MM.1S (cell line): ENCODE results near the gene GPI.

Experiments used
- DNase-seq: peaks from one replicate; pipeline ENCODE4 v3.0.0-alpha.2; 2015
- H2AFZ ChIP-seq: fragments of 300-600 bp; sonication (generic); 2 replicates; pipeline ENCODE4 v1.6.0; 2016; ENCODE audit warnings: antibody characterized with exemption, low read length
- H3F3A ChIP-seq: fragments of 300-600 bp; sonication (generic); 2 replicates; pipeline ENCODE4 v1.6.1; 2016; ENCODE audit warnings: mild to moderate bottlenecking, antibody characterized with exemption, low read length, moderate library complexity, mixed read lengths; ENCODE audit not compliant: insufficient read depth
- H3K27ac ChIP-seq: fragments of 300-600 bp; sonication (generic); 2 replicates; pipeline ENCODE4 v1.5.1; 2016; ENCODE audit warnings: mild to moderate bottlenecking, low read length
- H3K27me3 ChIP-seq: fragments of 300-600 bp; sonication (generic); replicated peaks from 2 replicates; pipeline ENCODE4 v1.6.0; 2016; ENCODE audit warnings: low read length; ENCODE audit not compliant: insufficient read depth
- H3K36me3 ChIP-seq: fragments of 300-600 bp; sonication (generic); replicated peaks from 2 replicates; pipeline ENCODE4 v1.6.1; 2016; ENCODE audit warnings: mild to moderate bottlenecking, low read length, mixed read lengths; ENCODE audit not compliant: insufficient read depth
- H3K4me1 ChIP-seq: fragments of 300-600 bp; sonication (generic); 2 replicates; pipeline ENCODE4 v1.6.1; 2016; ENCODE audit warnings: low read length, mixed read lengths
- H3K4me2 ChIP-seq: fragments of 300-600 bp; sonication (generic); 2 replicates; pipeline ENCODE4 v1.6.0; 2016; ENCODE audit warnings: low read depth, low read length
- H3K4me3 ChIP-seq: fragments of 300-600 bp; sonication (generic); 2 replicates; pipeline ENCODE4 v1.5.1; 2016; ENCODE audit warnings: low read length, mixed read lengths
- H3K79me2 ChIP-seq: fragments of 300-600 bp; sonication (generic); 2 replicates; pipeline ENCODE4 v1.6.1; 2016; ENCODE audit warnings: mixed run types, low read length, mixed read lengths
- H3K9ac ChIP-seq: fragments of 300-600 bp; sonication (generic); 2 replicates; pipeline ENCODE4 v1.6.1; 2016; ENCODE audit warnings: low read length, mixed read lengths
- H3K9me2 ChIP-seq: fragments of 300-600 bp; sonication (generic); replicated peaks from 2 replicates; pipeline ENCODE4 v1.6.1; 2016; ENCODE audit warnings: mild to moderate bottlenecking, low read length, mixed read lengths; ENCODE audit not compliant: insufficient read depth
- H3K9me3 ChIP-seq: fragments of 300-600 bp; sonication (generic); replicated peaks from 2 replicates; pipeline ENCODE4 v1.6.1; 2016; ENCODE audit warnings: mild to moderate bottlenecking, low read length, mixed read lengths; ENCODE audit not compliant: insufficient read depth
- H4K20me1 ChIP-seq: fragments of 300-600 bp; sonication (generic); 2 replicates; pipeline ENCODE4 v1.6.1; 2016; ENCODE audit warnings: mild to moderate bottlenecking, low read length, moderate library complexity, mixed read lengths; ENCODE audit not compliant: insufficient read depth
- CTCF ChIP-seq: fragments of 300-600 bp; sonication (generic); IDR thresholded peaks from 2 replicates; pipeline ENCODE4 v1.5.1; 2016; ENCODE audit warnings: antibody characterized with exemption, low read length, mixed read lengths
- EZH2 ChIP-seq: fragments of 300-600 bp; sonication (generic); optimal IDR thresholded peaks from 2 replicates; pipeline ENCODE3; 2017; ENCODE audit warnings: low read depth, mild to moderate bottlenecking, antibody characterized with exemption, low read length, mixed read lengths
- EZH2phosphoT487 ChIP-seq: fragments of 300-600 bp; sonication (generic); IDR thresholded peaks from 2 replicates; pipeline ENCODE4 v1.6.1; 2018; ENCODE audit warnings: antibody characterized with exemption, low read length

Gene GPI

DNA sequence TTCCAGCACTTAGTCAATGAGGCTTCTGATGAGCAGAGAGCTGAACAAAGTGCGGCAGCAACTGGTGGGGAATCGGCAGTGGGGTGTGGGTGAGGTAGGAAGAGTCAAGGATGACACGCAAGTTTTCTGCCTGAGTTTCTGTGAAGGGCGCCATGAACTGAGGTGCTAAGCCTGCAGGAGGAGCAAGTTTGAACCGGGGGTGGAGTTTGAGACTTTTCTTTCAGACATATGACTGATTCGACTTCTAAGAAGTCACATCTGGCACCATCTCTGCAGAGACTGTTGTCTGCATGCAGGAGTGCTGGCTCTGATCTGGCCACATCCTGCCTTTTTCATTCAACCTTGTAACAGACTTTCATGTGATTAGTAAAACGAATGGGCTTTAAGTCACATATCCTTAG lies 14.8 kb upstream of the GPI start:
- Histone ChIP-seq H3K36me3 (no peaks in the 10 kb centered on the region), H3F3A (no peaks in the 10 kb centered on the region), H3K27ac (no peak overlapping the region)

DNA sequence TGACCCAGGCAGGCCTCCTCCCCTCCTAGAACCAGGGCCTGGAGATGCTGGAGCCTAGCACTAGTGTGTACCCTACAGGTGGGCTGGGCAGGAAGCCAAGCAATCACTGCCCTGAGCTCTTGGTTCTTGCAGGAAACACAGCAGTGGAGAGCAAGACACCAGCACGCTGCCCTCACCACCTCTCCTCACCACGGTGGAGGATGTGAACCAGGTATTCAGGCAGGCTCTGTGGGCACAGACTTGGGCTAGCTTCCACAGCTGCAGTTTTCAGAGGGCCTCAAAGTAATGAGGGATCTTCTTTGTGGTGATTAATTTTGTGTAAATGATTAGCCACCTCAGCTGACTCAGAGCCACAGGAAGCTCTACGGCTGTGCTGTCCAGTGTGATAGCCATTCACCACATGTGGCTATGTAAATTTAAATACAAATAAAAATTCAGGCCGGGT lies 13.6 kb upstream of the GPI start:
- H3K4me2 ChIP-seq, result no peak overlapping the region
- no peak overlapping the region for H3K27ac ChIP-seq
- no peaks in the 10 kb centered on the region for H3F3A ChIP-seq

More for the DNA sequence above, 14.8 kb upstream of the GPI start:
- no peak for TF ChIP-seq EZH2phosphoT487
- H3K9me2 ChIP-seq, result no peaks in the 10 kb centered on the region
- H2AFZ ChIP-seq, result no peak overlapping the region
- H3K4me1 ChIP-seq, result no peaks in the 10 kb centered on the region
- no peaks in the 10 kb centered on the region for H3K79me2 ChIP-seq
- H3K4me3 ChIP-seq, result no peak overlapping the region
- H4K20me1 ChIP-seq, result no peaks in the 10 kb centered on the region
- DNase-seq, result no peak
- no peak overlapping the region for H3K9ac ChIP-seq
- H3K4me2 ChIP-seq, result no peak overlapping the region
- no peaks in the 10 kb centered on the region for H3K27me3 ChIP-seq
- no peaks in the 10 kb centered on the region for H3K9me3 ChIP-seq

GRCh38 chr19:34353546-34353945 lies 11.4 kb upstream of the GPI start:
- Histone ChIP-seq H3F3A (0 out of 2 replicates have a peak, but pooled peaks cover under 1% of the 10 kb centered on the region), H3K9me3 (no peaks in the 10 kb centered on the region), H3K27ac (no peak overlapping the region), H3K9me2 (no peaks in the 10 kb centered on the region), H3K27me3 (no peaks in the 10 kb centered on the region), H3K79me2 (no peaks in the 10 kb centered on the region), H3K4me1 (peaks cover 3% of the 10 kb centered on the region; the same call in 1 of the 2 replicates), H4K20me1 (no peaks in the 10 kb centered on the region), H2AFZ (no peak overlapping the region), H3K4me3 (no peak overlapping the region), H3K4me2 (no peak overlapping the region), H3K9ac (no peak overlapping the region), H3K36me3 (no peaks in the 10 kb centered on the region)
- no peak for DNase-seq
- TF ChIP-seq EZH2 (no peak), EZH2phosphoT487 (no peak), CTCF (no peak)

More for the DNA sequence above, 13.6 kb upstream of the GPI start:
- H2AFZ ChIP-seq, result no peak overlapping the region
- H3K9ac ChIP-seq, result no peak overlapping the region
- no peaks in the 10 kb centered on the region for H3K79me2 ChIP-seq
- DNase-seq, result no peak
- no peaks in the 10 kb centered on the region for H3K9me3 ChIP-seq
- TF ChIP-seq CTCF, result no peak
- TF ChIP-seq EZH2phosphoT487, result no peak
- TF ChIP-seq EZH2, result no peak
- H3K9me2 ChIP-seq, result no peaks in the 10 kb centered on the region
- no peaks in the 10 kb centered on the region for H3K36me3 ChIP-seq
- no peak overlapping the region for H3K4me3 ChIP-seq
- no peaks in the 10 kb centered on the region for H4K20me1 ChIP-seq
- no peaks in the 10 kb centered on the region for H3K4me1 ChIP-seq
- H3K27me3 ChIP-seq, result no peaks in the 10 kb centered on the region

GRCh38 chr19:34355201-34355600 lies 9.8 kb upstream of the GPI start:
- Histone ChIP-seq H3K9me3 (no peaks in the 10 kb centered on the region), H2AFZ (no peak overlapping the region), H3K27me3 (no peaks in the 10 kb centered on the region), H4K20me1 (no peaks in the 10 kb centered on the region), H3K4me3 (no peak overlapping the region), H3F3A (peaks cover 11% of the 10 kb centered on the region; the same call in 1 of the 2 replicates), H3K27ac (no peak overlapping the region), H3K36me3 (no peaks in the 10 kb centered on the region), H3K4me2 (no peak overlapping the region), H3K9me2 (no peaks in the 10 kb centered on the region), H3K4me1 (peaks cover 9% of the 10 kb centered on the region), H3K79me2 (no peaks in the 10 kb centered on the region), H3K9ac (no peak overlapping the region)
- DNase-seq, result no peak
- TF ChIP-seq CTCF, result no peak
